ENCODE results near the gene MSANTD1.

- no peak for TF ChIP-seq POLR2AphosphoS5 (IDR thresholded peaks at IDR 0.05; ENCODE audit: insufficient read depth, low read depth, low read length)
- TF ChIP-seq, protein P1, sequence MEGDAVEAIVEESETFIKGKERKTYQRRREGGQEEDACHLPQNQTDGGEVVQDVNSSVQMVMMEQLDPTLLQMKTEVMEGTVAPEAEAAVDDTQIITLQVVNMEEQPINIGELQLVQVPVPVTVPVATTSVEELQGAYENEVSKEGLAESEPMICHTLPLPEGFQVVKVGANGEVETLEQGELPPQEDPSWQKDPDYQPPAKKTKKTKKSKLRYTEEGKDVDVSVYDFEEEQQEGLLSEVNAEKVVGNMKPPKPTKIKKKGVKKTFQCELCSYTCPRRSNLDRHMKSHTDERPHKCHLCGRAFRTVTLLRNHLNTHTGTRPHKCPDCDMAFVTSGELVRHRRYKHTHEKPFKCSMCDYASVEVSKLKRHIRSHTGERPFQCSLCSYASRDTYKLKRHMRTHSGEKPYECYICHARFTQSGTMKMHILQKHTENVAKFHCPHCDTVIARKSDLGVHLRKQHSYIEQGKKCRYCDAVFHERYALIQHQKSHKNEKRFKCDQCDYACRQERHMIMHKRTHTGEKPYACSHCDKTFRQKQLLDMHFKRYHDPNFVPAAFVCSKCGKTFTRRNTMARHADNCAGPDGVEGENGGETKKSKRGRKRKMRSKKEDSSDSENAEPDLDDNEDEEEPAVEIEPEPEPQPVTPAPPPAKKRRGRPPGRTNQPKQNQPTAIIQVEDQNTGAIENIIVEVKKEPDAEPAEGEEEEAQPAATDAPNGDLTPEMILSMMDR (IDR thresholded peaks at IDR 0.05; ENCODE audit: extremely low read depth in 1 of 2, insufficient read depth in 1 of 2, low read depth in 1 of 2, low read length in 2 of 2) = no peak
- no peak for TF ChIP-seq POLR2A (IDR thresholded peaks at IDR 0.05; ENCODE audit: low read depth, low read length)
- TF ChIP-seq JUN (IDR thresholded peaks at IDR 0.05; ENCODE audit: borderline replicate concordance, insufficient read depth, insufficient read length, low read depth) = no peak
- no peak for TF ChIP-seq GATA2 (IDR thresholded peaks at IDR 0.05; ENCODE audit: insufficient read depth, insufficient read length, low read depth, low read length)
- no peak for TF ChIP-seq EZH2 (IDR thresholded peaks at IDR 0.05; ENCODE audit: borderline replicate concordance, low read depth, low read length, severe bottlenecking)
- TF ChIP-seq, protein P2, sequence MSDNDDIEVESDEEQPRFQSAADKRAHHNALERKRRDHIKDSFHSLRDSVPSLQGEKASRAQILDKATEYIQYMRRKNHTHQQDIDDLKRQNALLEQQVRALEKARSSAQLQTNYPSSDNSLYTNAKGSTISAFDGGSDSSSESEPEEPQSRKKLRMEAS (IDR thresholded peaks at IDR 0.05; ENCODE audit: insufficient read depth, insufficient read length) = no peak
- TF ChIP-seq MYC (IDR thresholded peaks at IDR 0.05; ENCODE audit: low read depth, low read length) = no peak
- TF ChIP-seq FOS (IDR thresholded peaks at IDR 0.05; ENCODE audit: borderline replicate concordance, insufficient read depth, low read length) = no peak
These were observed 28.3 kb upstream of the MSANTD1 start for GRCh38 chr4:3220476-3221183.
